ENCODE data around the gene IPO5.

The IPO5 gene

DNA sequence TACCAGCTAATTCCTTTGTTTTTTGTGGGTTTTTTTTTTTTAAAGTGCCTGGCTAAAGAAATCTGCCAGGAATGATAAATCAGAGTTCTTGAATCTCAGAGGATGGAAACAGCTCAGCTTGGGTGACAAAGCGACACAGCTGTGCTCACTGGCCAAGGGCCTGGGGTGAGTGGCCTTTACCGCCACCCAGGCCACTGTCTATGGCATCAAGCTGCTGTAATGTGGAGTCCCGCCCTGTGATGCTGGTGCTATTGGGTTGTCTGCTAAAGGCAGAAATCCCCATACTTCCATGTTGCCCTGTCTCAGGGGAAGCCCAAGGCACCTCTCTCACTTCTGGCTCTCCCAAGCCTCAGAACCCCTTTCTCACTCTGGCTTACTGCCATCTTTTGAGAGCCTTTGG lies 106.8 kb downstream of the IPO5 start:
- TF ChIP-seq CTCF (IDR thresholded peaks at IDR 0.05; ENCODE audit: low read length) (no peak), EZH2 (IDR thresholded peaks at IDR 0.05; ENCODE audit: borderline replicate concordance, low read length) (no peak)
- Histone ChIP-seq H3F3A (ENCODE audit: insufficient read depth, low read length) (no peaks in the 10 kb centered on the region), H3K4me2 (ENCODE audit: low read length) (no peak overlapping the region), H3K9me3 (ENCODE audit: low read length) (no peaks in the 10 kb centered on the region), H3K36me3 (ENCODE audit: insufficient read depth, low read length) (no peaks in the 10 kb centered on the region), H3K79me2 (ENCODE audit: insufficient read depth, low read length) (no peaks in the 10 kb centered on the region), H3K9me2 (ENCODE audit: low read depth, low read length) (no peaks in the 10 kb centered on the region), H3K27ac (ENCODE audit: low read depth, low read length, poor library complexity, severe bottlenecking) (no peak overlapping the region), H3K27me3 (ENCODE audit: insufficient read depth, low read length) (no peaks in the 10 kb centered on the region), H3K4me1 (ENCODE audit: insufficient read depth, low read length, severe bottlenecking) (no peaks in the 10 kb centered on the region), H4K20me1 (ENCODE audit: insufficient read depth, low read length) (no peaks in the 10 kb centered on the region), H3K9ac (ENCODE audit: low read length) (no peak overlapping the region), H2AFZ (ENCODE audit: low read length) (no peak overlapping the region), H3K4me3 (ENCODE audit: low read depth, low read length, poor library complexity, severe bottlenecking) (no peak overlapping the region)

GRCh38 chr13:98065468-98065867 lies 112.0 kb downstream of the IPO5 start:
- Histone ChIP-seq H3K9me2 (ENCODE audit: low read depth, low read length) (no peaks in the 10 kb centered on the region), H2AFZ (ENCODE audit: low read length) (no peak overlapping the region), H3K4me3 (ENCODE audit: low read depth, low read length, poor library complexity, severe bottlenecking) (no peak overlapping the region), H3K27ac (ENCODE audit: low read depth, low read length, poor library complexity, severe bottlenecking) (no peak overlapping the region), H3K4me2 (ENCODE audit: low read length) (no peak overlapping the region), H4K20me1 (ENCODE audit: insufficient read depth, low read length) (no peaks in the 10 kb centered on the region), H3K4me1 (ENCODE audit: insufficient read depth, low read length, severe bottlenecking) (no peaks in the 10 kb centered on the region), H3K9ac (ENCODE audit: low read length) (no peak overlapping the region), H3K79me2 (ENCODE audit: insufficient read depth, low read length) (no peaks in the 10 kb centered on the region), H3K36me3 (ENCODE audit: insufficient read depth, low read length) (no peaks in the 10 kb centered on the region), H3F3A (ENCODE audit: insufficient read depth, low read length) (no peaks in the 10 kb centered on the region), H3K27me3 (ENCODE audit: insufficient read depth, low read length) (no peaks in the 10 kb centered on the region), H3K9me3 (ENCODE audit: low read length) (no peaks in the 10 kb centered on the region)
- no peak for TF ChIP-seq CTCF (IDR thresholded peaks at IDR 0.05; ENCODE audit: low read length)
- no peak for TF ChIP-seq EZH2 (IDR thresholded peaks at IDR 0.05; ENCODE audit: borderline replicate concordance, low read length)

GRCh38 chr13:98066636-98067035 lies 113.2 kb downstream of the IPO5 start:
- Histone ChIP-seq H3K4me3 (ENCODE audit: low read depth, low read length, poor library complexity, severe bottlenecking) (no peak overlapping the region), H3K79me2 (ENCODE audit: insufficient read depth, low read length) (no peaks in the 10 kb centered on the region), H3K4me2 (ENCODE audit: low read length) (no peak overlapping the region), H3F3A (ENCODE audit: insufficient read depth, low read length) (no peaks in the 10 kb centered on the region), H4K20me1 (ENCODE audit: insufficient read depth, low read length) (no peaks in the 10 kb centered on the region), H2AFZ (ENCODE audit: low read length) (no peak overlapping the region), H3K9me2 (ENCODE audit: low read depth, low read length) (no peaks in the 10 kb centered on the region), H3K27me3 (ENCODE audit: insufficient read depth, low read length) (no peaks in the 10 kb centered on the region), H3K9ac (ENCODE audit: low read length) (no peak overlapping the region), H3K27ac (ENCODE audit: low read depth, low read length, poor library complexity, severe bottlenecking) (no peak overlapping the region), H3K4me1 (ENCODE audit: insufficient read depth, low read length, severe bottlenecking) (no peaks in the 10 kb centered on the region), H3K9me3 (ENCODE audit: low read length) (no peaks in the 10 kb centered on the region), H3K36me3 (ENCODE audit: insufficient read depth, low read length) (no peaks in the 10 kb centered on the region)
- TF ChIP-seq CTCF (IDR thresholded peaks at IDR 0.05; ENCODE audit: low read length), result no peak
- no peak for TF ChIP-seq EZH2 (IDR thresholded peaks at IDR 0.05; ENCODE audit: borderline replicate concordance, low read length)
